K562 (cell line): ENCODE measurements around the gene SSU72. TPM values are rescaled to one million over a fixed set of nuclear protein-coding genes. Genes with fewer than 3 reads are reported as not detected.

Experiments used
- CBFA2T2 ChIP-seq: fragments of 450-650 bp; conservative IDR thresholded peaks from 2 replicates; pipeline ENCODE4 v1.6.1; 2017; ENCODE audit warnings: mild to moderate bottlenecking
- CBFA2T3 ChIP-seq: fragments of 450-650 bp; IDR thresholded peaks from 2 replicates; pipeline ENCODE4 v1.6.1; 2017
- FIP1L1 ChIP-seq: fragments of 200-400 bp; formaldehyde crosslinking; IDR thresholded peaks from 2 replicates; pipeline ENCODE4 v1.6.1; 2018; ENCODE audit warnings: mild to moderate bottlenecking, low read depth, low read length; ENCODE audit not compliant: poor library complexity, severe bottlenecking
- FOSL1 ChIP-seq: fragments of 200-800 bp; sonication (Bioruptor generic); conservative IDR thresholded peaks from 2 replicates; pipeline ENCODE4 v1.6.1; 2016; ENCODE audit warnings: missing genetic modification characterization, missing compliant biosample characterization
- HIVEP1 ChIP-seq: fragments of 250-450 bp; sonication (Bioruptor Pico); IDR thresholded peaks from 2 replicates; pipeline ENCODE4 v1.4.0; 2020; ENCODE audit warnings: mild to moderate bottlenecking
- IFI16 ChIP-seq: fragments of 250-450 bp; sonication (Bioruptor Pico); IDR thresholded peaks from 2 replicates; pipeline ENCODE4 v2.1.2; 2022; ENCODE audit warnings: mild to moderate bottlenecking, inconsistent platforms
- KDM1A ChIP-seq, 2 experiments: fragments of 450-650 bp; IDR thresholded peaks; 2 replicates each; pipeline ENCODE4 v1.6.1; 2016; ENCODE audit warnings: mild to moderate bottlenecking in 2 of 2
- MBD2 ChIP-seq: sonication (generic); IDR thresholded peaks from 2 replicates; pipeline ENCODE4 v1.6.1; 2016; ENCODE audit warnings: low read depth, borderline replicate concordance
- NFE2 ChIP-seq: IDR thresholded peaks from 2 replicates; pipeline ENCODE4 v1.6.1; 2014; ENCODE audit warnings: antibody characterized with exemption, low read depth
- NFE2L1 ChIP-seq: fragments of 450-650 bp; IDR thresholded peaks from 2 replicates; pipeline ENCODE4 v1.6.1; 2016; ENCODE audit warnings: missing genetic modification characterization, low read depth, mild to moderate bottlenecking, missing compliant biosample characterization, moderate library complexity, borderline replicate concordance
- NFIC ChIP-seq: fragments of 450-650 bp; IDR thresholded peaks from 2 replicates; pipeline ENCODE4 v1.6.1; 2017; ENCODE audit warnings: mild to moderate bottlenecking, inconsistent platforms
- POLR2A ChIP-seq: fragments of 450-650 bp; conservative IDR thresholded peaks from 2 replicates; pipeline ENCODE4 v1.6.1; 2016
- POLR2AphosphoS5 ChIP-seq: IDR thresholded peaks from 2 replicates; pipeline ENCODE4 v1.6.1; 2011; ENCODE audit warnings: mild to moderate bottlenecking, low read depth, low read length, moderate library complexity; ENCODE audit not compliant: control insufficient read depth, insufficient read depth
- POLR2B ChIP-seq: fragments of 450-650 bp; IDR thresholded peaks from 2 replicates; pipeline ENCODE4 v1.6.1; 2018; ENCODE audit warnings: low read depth; ENCODE audit not compliant: partially characterized antibody
- POLR2G ChIP-seq: fragments of 200-400 bp; formaldehyde crosslinking; IDR thresholded peaks from 2 replicates; pipeline ENCODE4 v1.6.1; 2017; ENCODE audit warnings: low read depth, mild to moderate bottlenecking, antibody characterized with exemption, low read length, moderate library complexity
- POLR3G ChIP-seq: IDR thresholded peaks from 2 replicates; pipeline ENCODE4 v1.6.1; 2011; ENCODE audit not compliant: insufficient read length, insufficient replicate concordance; ENCODE audit errors: extremely low read depth
- RAD51 ChIP-seq: fragments of 450-650 bp; IDR thresholded peaks from 2 replicates; pipeline ENCODE4 v1.7.1; 2016; ENCODE audit warnings: low read depth, mild to moderate bottlenecking, borderline replicate concordance
- RBFOX2 ChIP-seq: fragments of 200-400 bp; formaldehyde crosslinking; IDR thresholded peaks from 2 replicates; pipeline ENCODE4 v1.6.1; 2017; ENCODE audit warnings: low read depth, mild to moderate bottlenecking, low read length, moderate library complexity
- TBP ChIP-seq: optimal IDR thresholded peaks from 2 replicates; pipeline ENCODE3; 2011; ENCODE audit warnings: low read depth, low read length, improper control_type of control experiment
- XRCC3 ChIP-seq: fragments of 450-650 bp; IDR thresholded peaks from 2 replicates; pipeline ENCODE4 v1.6.1; 2017; ENCODE audit warnings: mild to moderate bottlenecking, moderate library complexity
- ZEB2 ChIP-seq: fragments of 450-650 bp; IDR thresholded peaks from 2 replicates; pipeline ENCODE4 v1.6.1; 2016
- ZKSCAN1 ChIP-seq: fragments of 150-350 bp; IDR thresholded peaks from 2 replicates; pipeline ENCODE4 v1.6.1; 2016; ENCODE audit warnings: low read depth, low read length
- ZNF311 ChIP-seq: fragments of 250-450 bp; sonication (Bioruptor Pico); IDR thresholded peaks from 2 replicates; pipeline ENCODE4 v1.4.0; 2020; ENCODE audit warnings: mild to moderate bottlenecking, moderate library complexity
- ZNF408 ChIP-seq: fragments of 250-450 bp; sonication (Bioruptor Pico); IDR thresholded peaks from 2 replicates; pipeline ENCODE4 v1.4.0; 2020; ENCODE audit warnings: low read depth, mild to moderate bottlenecking, moderate library complexity
- ZNF436 ChIP-seq: fragments of 250-450, 450-650 bp; sonication (Bioruptor Pico); formaldehyde crosslinking; IDR thresholded peaks from 2 replicates; pipeline ENCODE4 v1.7.0; 2020; ENCODE audit warnings: mild to moderate bottlenecking
- polyA plus RNA-seq, 8 experiments: library from polyadenylated mRNA; depleted of rRNA in 4 of 8; stranded (reverse) in 5 of 8; unstranded in 3 of 8; fragments of >200 nt; fragmentation: Nextera tagmentation in 2 of 8; fragmentation: Illumina TruSeq in 1 of 8; extraction: Ambion mirVana in 2 of 8; extraction: Trizol in 1 of 8; gene quantifications; 2 replicates each; pipeline versions ENCODE4 v1.2.1 to v1.2.3, GENCODE V29; 2011 to 2014; ENCODE audit warnings: inconsistent platforms in 1 of 8, missing spikeins in 1 of 8
- total RNA-seq, 7 experiments: library from RNA; depleted of rRNA in 6 of 7; stranded (reverse); fragments of >200 nt in 6 of 7; fragmentation: Illumina TruSeq in 2 of 7; extraction: Trizol in 2 of 7; gene quantifications; 2 replicates each; pipeline versions ENCODE4 v1.2.1 to v1.2.3, GENCODE V29; 2011 to 2021; ENCODE audit warnings: low replicate concordance in 1 of 7
- TF ChIP-seq, protein P1 (sequence below): fragments of 450-650 bp; formaldehyde crosslinking; IDR thresholded peaks from 2 replicates; pipeline ENCODE4 v1.4.0; 2020; ENCODE audit warnings: mild to moderate bottlenecking, moderate library complexity
- TF ChIP-seq, protein P2 (sequence below): sonication (generic); formaldehyde crosslinking; IDR thresholded peaks from 2 replicates; pipeline ENCODE4 v1.8.0; 2022; ENCODE audit warnings: missing genetic modification reagents, mild to moderate bottlenecking, moderate library complexity, borderline replicate concordance
- TF ChIP-seq, protein P3 (sequence below), 2 experiments: fragments of 250-450 bp in 1 of 2; fragments of 450-650 bp in 1 of 2; sonication (Bioruptor Pico) in 1 of 2; IDR thresholded peaks; 2 replicates each; pipeline versions ENCODE4 v1.6.1 to v1.8.0; 2016 to 2021; ENCODE audit warnings: mild to moderate bottlenecking in 2 of 2, moderate library complexity in 2 of 2, missing compliant biosample characterization in 1 of 2, missing genetic modification characterization in 1 of 2
- TF ChIP-seq, protein P4 (sequence below): fragments of 450-650 bp; IDR thresholded peaks from 2 replicates; pipeline ENCODE4 v1.6.1; 2016; ENCODE audit warnings: antibody characterized with exemption

Gene SSU72
- total and polyA plus RNA-seq, 9 of the 15 experiments (the other 6 are each of a cell fraction or from before 2014, with no cell fraction given): 70.8 to 201 (median 94.6) TPM

DNA sequence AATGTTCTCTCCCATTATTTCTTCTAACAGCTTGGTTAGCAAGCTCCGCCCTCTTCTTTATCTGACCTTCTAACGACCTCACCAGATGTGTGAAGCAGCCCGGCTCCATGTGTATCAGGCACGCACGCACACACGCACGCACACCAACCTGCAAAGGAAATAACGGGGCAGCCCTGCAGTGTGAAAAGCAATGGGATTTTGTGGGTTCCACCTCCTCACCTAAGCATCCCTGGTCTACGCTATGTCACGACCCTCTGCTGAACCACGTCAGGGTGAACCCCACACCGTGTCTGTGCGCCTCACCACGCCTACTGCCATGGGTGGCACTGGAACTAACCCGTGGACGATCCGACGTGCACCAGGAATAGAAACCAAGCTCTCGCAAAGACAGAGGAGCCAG, 10.4 kb downstream of the SSU72 start (continued):
- TF ChIP-seq KDM1A (IDR thresholded peaks at IDR 0.05) (no peak), ZNF408 (CRISPR knock-in tag) (no peak), FOSL1 (no peak), POLR2G (peak; percentile 50; the same call in 1 of the 2 replicates), NFE2L1 (tag) (no peak), IFI16 (no peak), NFE2 (no peak), CBFA2T3 (no peak), RBFOX2 (peak; percentile 54), MBD2 (no peak), ZNF436 (CRISPR knock-in tag) (no peak), XRCC3 (no peak), NFIC (no peak), ZEB2 (no peak), TBP (no peak), FIP1L1 (no peak), POLR2B (peak; percentile 28), ZNF311 (CRISPR knock-in tag) (no peak), POLR3G (no peak), HIVEP1 (no peak), RAD51 (no peak), POLR2AphosphoS5 (peak; percentile 39; the same call in 1 of the 2 replicates), POLR2A (0 out of 2 replicates have a peak, but pooled peaks have one; percentile 4), ZKSCAN1 (no peak), CBFA2T2 (no peak)
- TF ChIP-seq, protein P1, sequence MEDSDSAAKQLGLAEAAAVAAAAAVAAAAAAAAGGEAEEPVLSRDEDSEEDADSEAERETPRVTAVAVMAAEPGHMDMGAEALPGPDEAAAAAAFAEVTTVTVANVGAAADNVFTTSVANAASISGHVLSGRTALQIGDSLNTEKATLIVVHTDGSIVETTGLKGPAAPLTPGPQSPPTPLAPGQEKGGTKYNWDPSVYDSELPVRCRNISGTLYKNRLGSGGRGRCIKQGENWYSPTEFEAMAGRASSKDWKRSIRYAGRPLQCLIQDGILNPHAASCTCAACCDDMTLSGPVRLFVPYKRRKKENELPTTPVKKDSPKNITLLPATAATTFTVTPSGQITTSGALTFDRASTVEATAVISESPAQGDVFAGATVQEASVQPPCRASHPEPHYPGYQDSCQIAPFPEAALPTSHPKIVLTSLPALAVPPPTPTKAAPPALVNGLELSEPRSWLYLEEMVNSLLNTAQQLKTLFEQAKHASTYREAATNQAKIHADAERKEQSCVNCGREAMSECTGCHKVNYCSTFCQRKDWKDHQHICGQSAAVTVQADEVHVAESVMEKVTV (CRISPR knock-in tag): no peak
- TF ChIP-seq, protein P2, sequence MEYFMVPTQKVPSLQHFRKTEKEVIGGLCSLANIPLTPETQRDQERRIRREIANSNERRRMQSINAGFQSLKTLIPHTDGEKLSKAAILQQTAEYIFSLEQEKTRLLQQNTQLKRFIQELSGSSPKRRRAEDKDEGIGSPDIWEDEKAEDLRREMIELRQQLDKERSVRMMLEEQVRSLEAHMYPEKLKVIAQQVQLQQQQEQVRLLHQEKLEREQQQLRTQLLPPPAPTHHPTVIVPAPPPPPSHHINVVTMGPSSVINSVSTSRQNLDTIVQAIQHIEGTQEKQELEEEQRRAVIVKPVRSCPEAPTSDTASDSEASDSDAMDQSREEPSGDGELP (CRISPR knock-in tag): peak; percentile 26; the same call in 1 of the 2 replicates
- TF ChIP-seq, protein P3, sequence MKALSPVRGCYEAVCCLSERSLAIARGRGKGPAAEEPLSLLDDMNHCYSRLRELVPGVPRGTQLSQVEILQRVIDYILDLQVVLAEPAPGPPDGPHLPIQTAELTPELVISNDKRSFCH (CRISPR knock-in tag; IDR thresholded peaks at IDR 0.05): no peak
- TF ChIP-seq, protein P3 (tag; IDR thresholded peaks at IDR 0.05): no peak
- TF ChIP-seq, protein P4, sequence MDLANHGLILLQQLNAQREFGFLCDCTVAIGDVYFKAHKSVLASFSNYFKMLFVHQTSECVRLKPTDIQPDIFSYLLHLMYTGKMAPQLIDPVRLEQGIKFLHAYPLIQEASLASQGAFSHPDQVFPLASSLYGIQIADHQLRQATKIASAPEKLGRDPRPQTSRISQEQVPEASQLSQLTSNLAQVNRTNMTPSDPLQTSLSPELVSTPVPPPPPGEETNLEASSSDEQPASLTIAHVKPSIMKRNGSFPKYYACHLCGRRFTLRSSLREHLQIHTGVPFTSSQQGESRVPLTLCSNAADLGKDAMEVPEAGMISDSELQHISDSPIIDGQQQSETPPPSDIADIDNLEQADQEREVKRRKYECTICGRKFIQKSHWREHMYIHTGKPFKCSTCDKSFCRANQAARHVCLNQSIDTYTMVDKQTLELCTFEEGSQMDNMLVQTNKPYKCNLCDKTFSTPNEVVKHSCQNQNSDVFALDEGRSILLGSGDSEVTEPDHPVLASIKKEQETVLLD: no peak
